Measurements from ENCODE around the gene SLC29A2.

SLC29A2 gene

GRCh38 chr11:66338276-66339161, 33.0 kb downstream of the SLC29A2 start:
- Histone ChIP-seq H3K4me1 (peaks cover 0 to 40% (median 30%) of the 10 kb centered on the region in 4 donors), H3K4me3 (no peak overlapping the region), H3K27ac (no peak overlapping the region), H3K27me3 (no peaks in the 10 kb centered on the region), H3K9me3 (no peaks in the 10 kb centered on the region), H3K36me3 (peaks cover 22 to 68% (median 36%) of the 10 kb centered on the region in 3 donors)
- TF ChIP-seq, protein P1, sequence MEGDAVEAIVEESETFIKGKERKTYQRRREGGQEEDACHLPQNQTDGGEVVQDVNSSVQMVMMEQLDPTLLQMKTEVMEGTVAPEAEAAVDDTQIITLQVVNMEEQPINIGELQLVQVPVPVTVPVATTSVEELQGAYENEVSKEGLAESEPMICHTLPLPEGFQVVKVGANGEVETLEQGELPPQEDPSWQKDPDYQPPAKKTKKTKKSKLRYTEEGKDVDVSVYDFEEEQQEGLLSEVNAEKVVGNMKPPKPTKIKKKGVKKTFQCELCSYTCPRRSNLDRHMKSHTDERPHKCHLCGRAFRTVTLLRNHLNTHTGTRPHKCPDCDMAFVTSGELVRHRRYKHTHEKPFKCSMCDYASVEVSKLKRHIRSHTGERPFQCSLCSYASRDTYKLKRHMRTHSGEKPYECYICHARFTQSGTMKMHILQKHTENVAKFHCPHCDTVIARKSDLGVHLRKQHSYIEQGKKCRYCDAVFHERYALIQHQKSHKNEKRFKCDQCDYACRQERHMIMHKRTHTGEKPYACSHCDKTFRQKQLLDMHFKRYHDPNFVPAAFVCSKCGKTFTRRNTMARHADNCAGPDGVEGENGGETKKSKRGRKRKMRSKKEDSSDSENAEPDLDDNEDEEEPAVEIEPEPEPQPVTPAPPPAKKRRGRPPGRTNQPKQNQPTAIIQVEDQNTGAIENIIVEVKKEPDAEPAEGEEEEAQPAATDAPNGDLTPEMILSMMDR (IDR thresholded peaks at IDR 0.05), result no peak
- intact Hi-C loops (cut with DNase I; ENCODE audit: low total_unique reads), result no loop called here
- peak in 1 of 2 donors; percentile 17 for DNase-seq

- Histone ChIP-seq H3K36me3 (peaks cover 22 to 75% (median 47%) of the 10 kb centered on the region in 3 donors), H3K27ac (peak overlapping the region in 1 of 2 donors; percentile 57), H3K4me1 (peaks cover 0 to 36% (median 25%) of the 10 kb centered on the region in 4 donors), H3K9me3 (no peaks in the 10 kb centered on the region), H3K27me3 (no peaks in the 10 kb centered on the region), H3K4me3 (peak overlapping the region in 1 of 2 donors; percentile 66)
- DNase-seq, result peak in 1 of 2 donors; percentile 18
- TF ChIP-seq, protein P1 (IDR thresholded peaks at IDR 0.05), result no peak
- intact Hi-C loops (cut with DNase I; ENCODE audit: low total_unique reads), result no loop called here
Observed at GRCh38 chr11:66337103-66337899, 34.3 kb downstream of the SLC29A2 start.

GRCh38 chr11:66336234-66337102, 35.1 kb downstream of the SLC29A2 start, which contains the start of gene RIN1:
Gene RIN1 (minus strand): TSS chr11:66336434. CDS start chr11:66336402, 32 bp downstream.
- TF ChIP-seq, protein P1 (IDR thresholded peaks at IDR 0.05), result peak; percentile 7 to 19
- peak in 1 of 2 donors; percentile 51 for DNase-seq
- intact Hi-C loops (cut with DNase I; ENCODE audit: low total_unique reads), result no loop called here

GRCh38 chr11:66335531-66336233, 35.9 kb downstream of the SLC29A2 start:
- H3K4me1 ChIP-seq, result peaks cover 0 to 36% (median 25%) of the 10 kb centered on the region in 4 donors
- DNase-seq, result peak in 1 of 2 donors; percentile 24
- H3K9me3 ChIP-seq, result no peaks in the 10 kb centered on the region
- no peaks in the 10 kb centered on the region for H3K27me3 ChIP-seq
- TF ChIP-seq, protein P1 (IDR thresholded peaks at IDR 0.05), result no peak
- intact Hi-C loops (cut with DNase I; ENCODE audit: low total_unique reads), result no loop called here
- peak overlapping the region; percentile 57 to 72 for H3K27ac ChIP-seq
- peaks cover 12 to 67% (median 35%) of the 10 kb centered on the region in 3 donors for H3K36me3 ChIP-seq
- H3K4me3 ChIP-seq, result peak overlapping the region; percentile 54 to 66

More at GRCh38 chr11:66336234-66337102, 35.1 kb downstream of the SLC29A2 start, which contains the start of gene RIN1:
- Histone ChIP-seq H3K4me1 (peaks cover 0 to 36% (median 25%) of the 10 kb centered on the region in 4 donors), H3K9me3 (no peaks in the 10 kb centered on the region), H3K36me3 (peaks cover 20 to 75% (median 42%) of the 10 kb centered on the region in 3 donors), H3K27ac (peak within 1 kb of the TSS; percentile 57 to 72), H3K27me3 (no peaks in the 10 kb centered on the region), H3K4me3 (peak within 1 kb of the TSS; percentile 54 to 66)

Data from tibial artery (tissue), 4 donors.